AG09319 (cell line): ENCODE results near the gene ACKR4.

Experiments used
- DNase-seq: peaks from one replicate; pipeline ENCODE4 v3.0.0-alpha.2; 2010; ENCODE audit warnings: low read depth; ENCODE audit errors: extremely low read depth
- CTCF ChIP-seq: IDR thresholded peaks from 2 replicates; pipeline ENCODE4 v1.5.1; 2011; ENCODE audit warnings: low read depth, mild to moderate bottlenecking, inconsistent platforms, low read length, moderate library complexity

ACKR4 gene

GRCh38 chr3:132642539-132642847, 45.4 kb downstream of the ACKR4 start:
- TF ChIP-seq CTCF, result no peak

GRCh38 chr3:132643366-132643765, 46.3 kb downstream of the ACKR4 start:
- DNase-seq, result no peak
- no peak for TF ChIP-seq CTCF

More at GRCh38 chr3:132642539-132642847, 45.4 kb downstream of the ACKR4 start:
- no peak for DNase-seq

GRCh38 chr3:132645058-132645457, 48.0 kb downstream of the ACKR4 start:
- DNase-seq, result no peak
- TF ChIP-seq CTCF, result no peak

- no peak for DNase-seq
- no peak for TF ChIP-seq CTCF
Observed at GRCh38 chr3:132650153-132650552, 53.1 kb downstream of the ACKR4 start.
